Hematopoietic multipotent progenitor cell treated with erythropoietin and hydrocortisone succinate and interleukin-3 and kit ligand, for 6 days (in vitro differentiated cells): ENCODE measurements around the gene TMEM163.

Experiments used
- DNase-seq: peaks from one replicate; pipeline ENCODE4 v3.0.0-alpha.2; 2015

Gene TMEM163

GRCh38 chr2:134425724-134426496, 292.9 kb downstream of the TMEM163 start:
- no peak for DNase-seq

GRCh38 chr2:134421556-134422328, 297.1 kb downstream of the TMEM163 start:
- DNase-seq: no peak

GRCh38 chr2:134420920-134421319, 297.9 kb downstream of the TMEM163 start:
- no peak for DNase-seq

GRCh38 chr2:134420259-134420658, 298.5 kb downstream of the TMEM163 start:
- DNase-seq: no peak

- no peak for DNase-seq
These were observed 300.7 kb downstream of the TMEM163 start for GRCh38 chr2:134417968-134418582.

- DNase-seq: no peak
These were observed 302.2 kb downstream of the TMEM163 start for GRCh38 chr2:134416637-134417036.

GRCh38 chr2:134416018-134416417, 302.8 kb downstream of the TMEM163 start:
- no peak for DNase-seq

GRCh38 chr2:134413912-134414311, 304.9 kb downstream of the TMEM163 start:
- DNase-seq: no peak

GRCh38 chr2:134413430-134413829, 305.4 kb downstream of the TMEM163 start:
- DNase-seq: no peak

GRCh38 chr2:134412639-134412999, 306.2 kb downstream of the TMEM163 start:
- DNase-seq: no peak

GRCh38 chr2:134411828-134412638, 306.8 kb downstream of the TMEM163 start:
- DNase-seq: peak; percentile 82

GRCh38 chr2:134411279-134411827, 307.4 kb downstream of the TMEM163 start:
- no peak for DNase-seq

- no peak for DNase-seq
These were observed 308.0 kb downstream of the TMEM163 start for GRCh38 chr2:134410831-134411231.

GRCh38 chr2:134410006-134410405, 308.8 kb downstream of the TMEM163 start:
- no peak for DNase-seq

GRCh38 chr2:134408791-134409190, 310.0 kb downstream of the TMEM163 start:
- DNase-seq: no peak

GRCh38 chr2:134408386-134408785, 310.4 kb downstream of the TMEM163 start:
- DNase-seq: no peak

GRCh38 chr2:134407154-134407890, 311.5 kb downstream of the TMEM163 start:
- DNase-seq: no peak

- no peak for DNase-seq
These were observed 312.1 kb downstream of the TMEM163 start for GRCh38 chr2:134406736-134407135.

- no peak for DNase-seq
These were observed 312.5 kb downstream of the TMEM163 start for GRCh38 chr2:134406311-134406710.
